ENCODE measurements around the gene ATP2C2.
"Not testable (repeated sequence)": the region's sequence is repeated elsewhere in the genome, so short reads cannot be mapped to it uniquely, and the experiment has no call there.

The ATP2C2 gene

GRCh38 chr16:84398701-84399100 lies 30.4 kb downstream of the ATP2C2 start:
- DNase-seq (ENCODE audit: low read depth, low spot score) = no peak
- in situ Hi-C loops (cut with HindIII; ENCODE audit: low sequenced_read_pairs) = no loop called here
- no peak overlapping the region for H3K4me3 ChIP-seq (ENCODE audit: low read depth, low read length)
- no peak for TF ChIP-seq CTCF (IDR thresholded peaks at IDR 0.05; ENCODE audit: low read depth, low read length)

- in situ Hi-C loops (cut with HindIII; ENCODE audit: low sequenced_read_pairs); DNase-seq (ENCODE audit: low read depth, low spot score); H3K4me3 ChIP-seq (ENCODE audit: low read depth, low read length): not testable (repeated sequence)
Observed at GRCh38 chr16:84399912-84400311, 31.6 kb downstream of the ATP2C2 start.

- DNase-seq (ENCODE audit: low read depth, low spot score); H3K4me3 ChIP-seq (ENCODE audit: low read depth, low read length); in situ Hi-C loops (cut with HindIII; ENCODE audit: low sequenced_read_pairs): not testable (repeated sequence)
Observed at GRCh38 chr16:84403435-84403834, 35.1 kb downstream of the ATP2C2 start.

- in situ Hi-C loops (cut with HindIII; ENCODE audit: low sequenced_read_pairs) = no loop called here
Observed at GRCh38 chr16:84404324-84404723, 36.0 kb downstream of the ATP2C2 start.

GRCh38 chr16:84404936-84405639 lies 36.8 kb downstream of the ATP2C2 start:
- H3K4me3 ChIP-seq (ENCODE audit: low read depth, low read length) = no peak overlapping the region
- no peak for DNase-seq (ENCODE audit: low read depth, low spot score)
- TF ChIP-seq CTCF (IDR thresholded peaks at IDR 0.05; ENCODE audit: low read depth, low read length) = no peak
- in situ Hi-C loops (cut with HindIII; ENCODE audit: low sequenced_read_pairs) = no loop called here

More at GRCh38 chr16:84404324-84404723, 36.0 kb downstream of the ATP2C2 start:
- H3K4me3 ChIP-seq (ENCODE audit: low read depth, low read length) = no peak overlapping the region
- no peak for TF ChIP-seq CTCF (IDR thresholded peaks at IDR 0.05; ENCODE audit: low read depth, low read length)
- no peak for DNase-seq (ENCODE audit: low read depth, low spot score)

- in situ Hi-C loops (cut with HindIII; ENCODE audit: low sequenced_read_pairs) = no loop called here
- DNase-seq (ENCODE audit: low read depth, low spot score) = no peak
Observed at GRCh38 chr16:84406006-84406963, 37.9 kb downstream of the ATP2C2 start.

More at GRCh38 chr16:84406006-84406963, 37.9 kb downstream of the ATP2C2 start:
- TF ChIP-seq CTCF (IDR thresholded peaks at IDR 0.05; ENCODE audit: low read depth, low read length) = no peak
- H3K4me3 ChIP-seq (ENCODE audit: low read depth, low read length) = no peak overlapping the region

Data from astrocyte of the spinal cord (primary cell).